ENCODE results near the gene HEYL. TPM values are rescaled to one million over a fixed set of nuclear protein-coding genes. Genes with fewer than 3 reads are reported as not detected.

Gene HEYL
- total RNA-seq, 1 experiment from 2014 or later, result not detected

DNA sequence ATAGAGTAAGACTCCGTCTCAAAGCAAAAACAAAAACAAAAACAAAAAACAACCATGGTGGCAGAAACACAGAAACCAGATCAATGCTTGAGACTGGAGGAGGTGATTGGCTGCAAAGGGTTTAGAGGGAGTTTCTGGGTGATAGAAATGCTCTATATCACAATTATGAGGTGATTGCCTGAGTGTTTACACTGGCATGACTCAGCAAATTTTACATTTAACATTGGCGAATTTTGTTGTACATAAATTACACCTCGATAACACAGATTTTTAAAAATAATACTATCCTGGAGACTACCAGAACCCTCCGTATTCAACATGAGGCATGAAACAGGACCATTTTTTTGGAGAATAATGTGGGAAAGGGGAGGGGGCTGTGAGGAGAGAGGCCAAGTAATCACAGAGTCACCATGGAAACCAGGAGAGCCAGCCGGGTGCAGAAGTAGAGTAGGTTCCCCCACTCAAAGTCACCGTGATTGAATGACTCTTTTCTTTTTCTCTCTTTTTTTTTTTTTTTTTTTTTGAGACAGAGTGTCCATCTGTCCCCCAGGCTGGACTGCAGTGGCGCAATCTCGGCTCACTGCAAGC, 24.3 kb downstream of the HEYL start:
- Mint-ChIP-seq H3K27ac (ENCODE audit: low read depth, unreplicated experiment) (no peak overlapping the region), H3K27me3 (ENCODE audit: insufficient read depth, unreplicated experiment) (no peaks in the 10 kb centered on the region), H3K4me1 (ENCODE audit: insufficient read depth, unreplicated experiment) (no peaks in the 10 kb centered on the region), H3K36me3 (ENCODE audit: insufficient read depth, unreplicated experiment) (no peaks in the 10 kb centered on the region), H3K9me3 (ENCODE audit: unreplicated experiment) (no peaks in the 10 kb centered on the region), H3K4me3 (ENCODE audit: unreplicated experiment) (no peak overlapping the region)
- ChIA-PET POLR2A (no interaction called here), CTCF (interaction anchor here (1.2 to 1.5 kb wide), 2 partner anchors 9 to 105 kb away, joined by 4 to 9 read pairs; no protein-coding TSS in a partner anchor)
- intact Hi-C loops (cut with micrococcal nuclease), result no loop called here
- DNase-seq (ENCODE audit: unreplicated experiment), result no peak
- BruUV-seq (replicated peaks), result no TSS peak
- TF ChIP-seq, protein P1, sequence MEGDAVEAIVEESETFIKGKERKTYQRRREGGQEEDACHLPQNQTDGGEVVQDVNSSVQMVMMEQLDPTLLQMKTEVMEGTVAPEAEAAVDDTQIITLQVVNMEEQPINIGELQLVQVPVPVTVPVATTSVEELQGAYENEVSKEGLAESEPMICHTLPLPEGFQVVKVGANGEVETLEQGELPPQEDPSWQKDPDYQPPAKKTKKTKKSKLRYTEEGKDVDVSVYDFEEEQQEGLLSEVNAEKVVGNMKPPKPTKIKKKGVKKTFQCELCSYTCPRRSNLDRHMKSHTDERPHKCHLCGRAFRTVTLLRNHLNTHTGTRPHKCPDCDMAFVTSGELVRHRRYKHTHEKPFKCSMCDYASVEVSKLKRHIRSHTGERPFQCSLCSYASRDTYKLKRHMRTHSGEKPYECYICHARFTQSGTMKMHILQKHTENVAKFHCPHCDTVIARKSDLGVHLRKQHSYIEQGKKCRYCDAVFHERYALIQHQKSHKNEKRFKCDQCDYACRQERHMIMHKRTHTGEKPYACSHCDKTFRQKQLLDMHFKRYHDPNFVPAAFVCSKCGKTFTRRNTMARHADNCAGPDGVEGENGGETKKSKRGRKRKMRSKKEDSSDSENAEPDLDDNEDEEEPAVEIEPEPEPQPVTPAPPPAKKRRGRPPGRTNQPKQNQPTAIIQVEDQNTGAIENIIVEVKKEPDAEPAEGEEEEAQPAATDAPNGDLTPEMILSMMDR (IDR thresholded peaks at IDR 0.05; ENCODE audit: unreplicated experiment), result no peak

DNA sequence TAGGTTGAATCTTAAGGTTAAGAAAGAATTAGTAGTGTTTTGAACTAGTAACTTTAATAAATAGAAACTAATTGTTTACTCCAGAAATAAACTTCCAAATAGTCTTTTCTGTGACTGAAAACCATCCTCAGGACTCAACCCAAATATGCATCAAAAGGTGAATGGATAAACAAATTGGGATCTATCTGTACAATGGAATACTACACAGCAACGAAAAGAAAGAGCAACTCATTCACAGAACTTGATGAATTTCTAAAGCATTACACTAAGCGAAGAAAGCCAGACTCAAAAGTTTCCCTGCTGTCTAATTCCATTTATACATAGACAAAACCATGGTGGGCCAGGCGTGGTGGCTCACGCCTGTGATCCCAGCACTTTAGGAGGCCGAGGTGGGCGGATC, 25.0 kb downstream of the HEYL start:
- BruUV-seq (replicated peaks), result no TSS peak
- no peaks in the 10 kb centered on the region for H3K27me3 Mint-ChIP-seq (ENCODE audit: insufficient read depth, unreplicated experiment)
- DNase-seq (ENCODE audit: unreplicated experiment), result no peak
- no peaks in the 10 kb centered on the region for H3K36me3 Mint-ChIP-seq (ENCODE audit: insufficient read depth, unreplicated experiment)
- no peak overlapping the region for H3K27ac Mint-ChIP-seq (ENCODE audit: low read depth, unreplicated experiment)
- POLR2A ChIA-PET, result no interaction called here
- intact Hi-C loops (cut with micrococcal nuclease), result no loop called here
- H3K4me1 Mint-ChIP-seq (ENCODE audit: insufficient read depth, unreplicated experiment), result no peaks in the 10 kb centered on the region
- TF ChIP-seq, protein P1 (IDR thresholded peaks at IDR 0.05; ENCODE audit: unreplicated experiment), result no peak
- H3K4me3 Mint-ChIP-seq (ENCODE audit: unreplicated experiment), result no peak overlapping the region
- CTCF ChIA-PET, result interaction anchor here (1.4 kb wide), 1 partner anchor 39 kb away, joined by 4 read pairs; no protein-coding TSS in a partner anchor
- no peaks in the 10 kb centered on the region for H3K9me3 Mint-ChIP-seq (ENCODE audit: unreplicated experiment)

DNA sequence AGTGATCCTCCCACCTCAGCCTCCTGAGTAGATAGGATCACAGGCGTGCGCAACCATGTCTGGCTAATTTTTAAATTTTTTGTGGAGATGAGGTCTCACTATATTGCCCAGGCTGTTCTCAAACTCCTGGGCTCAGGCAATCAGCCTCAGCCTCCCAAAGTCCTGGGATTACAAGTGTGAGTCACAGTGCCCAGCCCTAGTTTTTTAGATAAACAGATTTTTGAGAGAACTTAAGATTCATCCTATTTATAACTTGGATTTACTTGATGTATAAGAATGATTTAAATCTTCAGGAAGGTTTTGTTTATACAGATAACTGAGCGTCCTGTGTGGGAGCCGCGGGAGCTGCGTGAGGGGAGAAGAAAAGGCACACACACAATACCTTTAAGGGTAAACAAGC, 26.2 kb downstream of the HEYL start:
- DNase-seq (ENCODE audit: unreplicated experiment), result no peak
- H3K4me3 Mint-ChIP-seq (ENCODE audit: unreplicated experiment), result no peak overlapping the region
- no peaks in the 10 kb centered on the region for H3K4me1 Mint-ChIP-seq (ENCODE audit: insufficient read depth, unreplicated experiment)
- CTCF ChIA-PET, result interaction anchor here (1.4 kb wide), 1 partner anchor 40 kb away, joined by 4 read pairs; no protein-coding TSS in a partner anchor
- TF ChIP-seq, protein P1 (IDR thresholded peaks at IDR 0.05; ENCODE audit: unreplicated experiment), result no peak
- no peaks in the 10 kb centered on the region for H3K9me3 Mint-ChIP-seq (ENCODE audit: unreplicated experiment)
- BruUV-seq (replicated peaks), result no TSS peak
- intact Hi-C loops (cut with micrococcal nuclease), result no loop called here
- no peak overlapping the region for H3K27ac Mint-ChIP-seq (ENCODE audit: low read depth, unreplicated experiment)
- POLR2A ChIA-PET, result no interaction called here
- H3K36me3 Mint-ChIP-seq (ENCODE audit: insufficient read depth, unreplicated experiment), result no peaks in the 10 kb centered on the region
- H3K27me3 Mint-ChIP-seq (ENCODE audit: insufficient read depth, unreplicated experiment), result no peaks in the 10 kb centered on the region

GRCh38 chr1:39609618-39610331, 29.7 kb downstream of the HEYL start:
- Mint-ChIP-seq H3K27me3 (ENCODE audit: insufficient read depth, unreplicated experiment) (no peaks in the 10 kb centered on the region), H3K9me3 (ENCODE audit: unreplicated experiment) (no peaks in the 10 kb centered on the region), H3K36me3 (ENCODE audit: insufficient read depth, unreplicated experiment) (no peaks in the 10 kb centered on the region), H3K4me1 (ENCODE audit: insufficient read depth, unreplicated experiment) (no peaks in the 10 kb centered on the region), H3K4me3 (ENCODE audit: unreplicated experiment) (no peak overlapping the region), H3K27ac (ENCODE audit: low read depth, unreplicated experiment) (no peak overlapping the region)
- intact Hi-C loops (cut with micrococcal nuclease), result no loop called here
- BruUV-seq (replicated peaks), result no TSS peak
- CTCF ChIA-PET, result interaction anchor here (0.6 to 2.4 kb wide), 5 partner anchors 41 to 511 kb away, joined by 3 to 6 read pairs (median 3); partner anchors contain the start of gene PPIE
- POLR2A ChIA-PET, result interaction anchor here (0.7 kb wide), 1 partner anchor 38 kb away, joined by 3 read pairs; no protein-coding TSS in a partner anchor
- DNase-seq (ENCODE audit: unreplicated experiment), result peak; percentile 22
- TF ChIP-seq, protein P1 (IDR thresholded peaks at IDR 0.05; ENCODE audit: unreplicated experiment), result peak; percentile 28

Data from MCF 10A (cell line).